Heart right ventricle (tissue), 16 donors: ENCODE results near the gene NEDD4L. TPM values are rescaled to one million over a fixed set of nuclear protein-coding genes. Genes with fewer than 3 reads are reported as not detected.

Source experiments
- ATAC-seq, 8 donors: fragments of 200-7000 bp; cut with Tn5 transposase; one replicate each; pipeline ENCODE4 v1.9.1; 2020; ENCODE audit warnings: mild to moderate bottlenecking in 8 of 8, moderate library complexity in 8 of 8, moderate number of reproducible peaks in 1 of 8
- DNase-seq, 2 donors: peaks; one replicate each; pipeline ENCODE4 v3.0.0-alpha.2; 2020
- H3K27ac ChIP-seq, 10 donors: fragments of 200-600 bp; sonication (generic) in 2 of 10; one replicate each; pipeline versions ENCODE4 v1.5.0 to v1.8.0; 2020 to 2022; ENCODE audit warnings: mild to moderate bottlenecking in 3 of 10
- H3K27me3 ChIP-seq, 7 donors: fragments of 200-600 bp; one replicate each; pipeline ENCODE4 v1.8.0; 2021 to 2022; ENCODE audit warnings: mild to moderate bottlenecking in 2 of 7
- H3K36me3 ChIP-seq, 9 donors: fragments of 200-600 bp; sonication (generic) in 1 of 9; one replicate each; pipeline versions ENCODE4 v1.5.0 to v1.8.0; 2020 to 2022; ENCODE audit warnings: mild to moderate bottlenecking in 2 of 9
- H3K4me1 ChIP-seq, 9 donors: fragments of 200-600 bp; sonication (generic) in 1 of 9; one replicate each; pipeline versions ENCODE4 v1.5.0 to v1.8.0; 2020 to 2022; ENCODE audit warnings: mild to moderate bottlenecking in 4 of 9
- H3K4me3 ChIP-seq, 10 donors: fragments of 200-600 bp; sonication (generic) in 2 of 10; one replicate each; pipeline versions ENCODE4 v1.5.0 to v1.8.0; 2020 to 2022; ENCODE audit warnings: mild to moderate bottlenecking in 7 of 10, moderate library complexity in 2 of 10
- H3K9me3 ChIP-seq, 11 donors: fragments of 200-600 bp in 10 of 11; sonication (generic) in 2 of 11; one replicate each; pipeline versions ENCODE4 v1.5.0 to v1.8.0; 2013 to 2022; ENCODE audit warnings: mild to moderate bottlenecking in 2 of 11, control low read depth in 1 of 11, moderate library complexity in 1 of 11
- CTCF ChIP-seq, 9 donors: fragments of 200-600 bp; sonication (generic) in 2 of 9; IDR thresholded peaks; one replicate each; pipeline versions ENCODE4 v1.5.0 to v1.8.0; 2021 to 2022; ENCODE audit warnings: antibody characterized with exemption in 9 of 9, mild to moderate bottlenecking in 5 of 9, moderate library complexity in 1 of 9
- WGBS, 2 donors: extraction: QIAGEN DNeasy Blood & Tissue Kit; methylation state at CpG; one replicate each; pipeline ENCODE4 v1.1.7; 2013; ENCODE audit warnings: inconsistent platforms in 1 of 2; 5-methylcytosine and 5-hydroxymethylcytosine counted together
- intact Hi-C, 10 donors: fragments of 100-400 bp; cut with DNase I; formaldehyde crosslinking; loops; one replicate each; pipeline versions ENCODE4 v1.11.1 to v1.14.2; 2022
- polyA plus RNA-seq, 2 donors: library from polyadenylated mRNA; stranded (reverse); fragments of 200-250 nt; gene quantifications; one replicate each; pipeline ENCODE4 v1.2.3, GENCODE V29; 2013
- total RNA-seq, 10 donors: library from RNA; stranded (reverse); fragmentation: NEBNext Ultra II Directional in 3 of 10; extraction: Animal tissue kit (Norgen Biotek cat#: 25700) in 3 of 10; gene quantifications; one replicate each; pipeline versions ENCODE4 v1.2.1 to v1.2.4, GENCODE V29; 2021 to 2023
- donor health status: Arrhythmogenic right ventricular cardiomyopathy.
- donor health status: ischemic (EF 13 %, LVEDD 7.1; RV severe dilation, severe dysfunction).
- donor health status: healthy with polysubstance abuse.
- donor health status: DM: no; HTN: yes; CAD: no.
- donor health status: DM: no; HTN: no; CAD: no.
- donor health status: ischemic (EF 25% LVEDD 6.9; RV normal size, moderate dysfunction).
- donor health status: ischemic (EF 25% LVEDD 5.7; RV mildly dilated, moderate dysfunction).
- donor health status: healthy.
- donor health status: DM: yes; HTN: yes; CAD: no.
- donor health status: Ischemic cardiomyopathy.
- donor health status: ischemic (EF 35%, LVEDD 5.7; RV mildly dilated, moderate dysfunction).
- donor health status: nonischemic (EF 11% LVEDD 7.7; RV severe dilation, severe dysfunction).
- donor health status: DM: yes; HTN: yes; CAD: no.
- donor health status: PGD.
- donor health status: ischemic (EF 29% LVEDD 5.4; RV normal size, mild dysfunction).
- donor health status: nonischemic (EF 23%, LVEDD 6.1; RV moderate dilation, normal function).

The NEDD4L gene
- total and polyA plus RNA-seq, 12 donors: 9.6 to 67.1 (median 49.4) TPM

GRCh38 chr18:58344861-58345463 is 300.9 kb downstream of the NEDD4L start:
- no peaks in the 10 kb centered on the region for H3K9me3 ChIP-seq
- no peak for DNase-seq
- no peaks in the 10 kb centered on the region for H3K27me3 ChIP-seq
- intact Hi-C loops: no loop called here
- no peak for ATAC-seq
- H3K27ac ChIP-seq: peak overlapping the region in 2 of 10 donors; percentile 31 to 42
- H3K4me3 ChIP-seq: no peak overlapping the region
- H3K36me3 ChIP-seq: peaks cover 0 to 33% (median 0%) of the 10 kb centered on the region in 9 donors
- peaks cover 0 to 20% (median 0%) of the 10 kb centered on the region in 9 donors for H3K4me1 ChIP-seq
- WGBS, 2 donors: 74 to 83% methylated on average over 8 of the region's 8 CpGs
- TF ChIP-seq CTCF (IDR thresholded peaks at IDR 0.05): no peak

DNA sequence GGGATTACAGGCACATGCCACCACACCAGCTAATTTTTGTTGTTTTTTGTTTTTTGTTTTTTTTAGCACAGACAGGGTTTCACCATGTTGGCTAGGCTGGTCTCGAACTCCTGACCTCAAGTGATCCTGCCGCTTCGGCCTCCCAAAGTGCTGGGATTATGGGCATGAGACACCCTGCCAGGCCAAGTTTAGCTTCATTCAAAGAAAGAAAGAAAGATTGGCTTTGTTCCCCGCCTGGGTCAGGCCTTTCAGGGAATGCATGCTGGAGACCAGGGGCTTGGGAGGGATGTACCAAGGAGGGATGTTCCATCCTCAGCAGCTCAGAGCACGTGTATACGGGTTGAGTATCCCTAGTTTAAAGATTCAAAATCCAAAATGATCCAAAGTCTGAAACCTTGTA is 301.8 kb downstream of the NEDD4L start:
- Histone ChIP-seq H3K4me3 (no peak overlapping the region), H3K9me3 (no peaks in the 10 kb centered on the region), H3K4me1 (peaks cover 0 to 20% (median 0%) of the 10 kb centered on the region in 9 donors), H3K27me3 (no peaks in the 10 kb centered on the region), H3K27ac (no peak overlapping the region), H3K36me3 (peaks cover 0 to 40% (median 0%) of the 10 kb centered on the region in 9 donors)
- TF ChIP-seq CTCF (IDR thresholded peaks at IDR 0.05): no peak
- 73 to 76% methylated on average over 6 of the region's 6 CpGs for WGBS, 2 donors
- intact Hi-C loops: no loop called here
- ATAC-seq: no peak
- no peak for DNase-seq

DNA sequence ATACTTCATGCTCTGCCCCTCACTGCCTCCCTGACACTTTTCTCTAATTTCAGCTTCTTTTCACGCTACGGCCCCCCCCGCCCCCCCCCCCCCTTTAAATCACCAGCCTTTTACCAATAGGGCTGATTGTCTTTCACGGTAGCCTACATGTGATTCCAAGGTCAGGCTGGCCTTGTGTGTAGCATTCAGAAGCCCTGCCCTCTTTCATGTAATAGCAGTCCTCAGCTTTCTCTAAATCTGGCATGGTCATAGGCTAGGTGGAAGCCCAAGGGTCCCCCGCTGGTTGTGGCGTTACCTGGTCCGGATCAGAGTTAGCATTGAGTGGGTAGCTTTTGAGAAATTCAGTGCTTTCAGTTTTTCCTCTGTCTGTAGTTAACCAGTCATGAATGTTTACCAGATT is 303.1 kb downstream of the NEDD4L start:
- WGBS, 2 donors: 59 to 69% methylated on average over 7 of the region's 7 CpGs
- no peaks in the 10 kb centered on the region for H3K9me3 ChIP-seq
- no peak for TF ChIP-seq CTCF (IDR thresholded peaks at IDR 0.05)
- peaks cover 0 to 20% (median 0%) of the 10 kb centered on the region in 9 donors for H3K4me1 ChIP-seq
- H3K4me3 ChIP-seq: no peak overlapping the region
- H3K27me3 ChIP-seq: no peaks in the 10 kb centered on the region
- intact Hi-C loops: no loop called here
- H3K27ac ChIP-seq: no peak overlapping the region
- peak in 2 of 8 donors; percentile 41 to 44 for ATAC-seq
- DNase-seq: no peak
- peaks cover 0 to 48% (median 0%) of the 10 kb centered on the region in 9 donors for H3K36me3 ChIP-seq

GRCh38 chr18:58348517-58348916 is 304.5 kb downstream of the NEDD4L start:
- Histone ChIP-seq H3K9me3 (no peaks in the 10 kb centered on the region), H3K36me3 (peaks cover 0 to 46% (median 0%) of the 10 kb centered on the region in 9 donors), H3K27ac (no peak overlapping the region), H3K4me3 (no peak overlapping the region), H3K27me3 (no peaks in the 10 kb centered on the region), H3K4me1 (peaks cover 0 to 20% (median 0%) of the 10 kb centered on the region in 9 donors)
- no peak for TF ChIP-seq CTCF (IDR thresholded peaks at IDR 0.05)
- intact Hi-C loops: no loop called here
- 77 to 81% methylated on average over 4 of the region's 4 CpGs for WGBS, 2 donors
- DNase-seq: no peak
- ATAC-seq: no peak
